ENCODE results near the gene CHD9. TPM values are rescaled to one million over a fixed set of nuclear protein-coding genes. Genes with fewer than 3 reads are reported as not detected.
A peak's percentile ranks its signal among the peaks of the same experiment; 100 is the strongest.

Gene CHD9
- total RNA-seq, 4 donors from 2014 or later = 46.9 to 174 (median 133) TPM

DNA sequence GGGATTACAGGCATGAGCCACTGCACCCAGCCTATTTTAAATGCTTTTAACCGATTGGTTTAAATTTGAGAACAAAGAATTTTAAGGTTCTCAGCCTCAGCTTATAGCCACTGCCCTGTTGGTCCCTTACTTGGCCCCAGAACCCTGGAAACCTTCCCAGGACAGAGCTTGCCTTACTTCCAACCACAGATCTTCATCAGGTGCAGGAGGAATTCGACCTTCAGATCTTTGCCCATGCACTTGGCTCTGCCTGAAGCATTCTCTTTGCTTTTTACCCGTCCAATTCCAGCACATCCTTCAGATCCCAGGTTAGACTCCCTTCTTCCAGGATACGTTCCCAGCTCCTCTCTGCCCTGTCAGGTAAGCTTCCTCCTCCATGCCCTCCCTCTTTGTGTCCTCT, 27.7 kb downstream of the CHD9 start:
- no peak overlapping the region for H3K4me3 ChIP-seq
- no peak for TF ChIP-seq POLR2A (IDR thresholded peaks at IDR 0.05)
- TF ChIP-seq, protein P1, sequence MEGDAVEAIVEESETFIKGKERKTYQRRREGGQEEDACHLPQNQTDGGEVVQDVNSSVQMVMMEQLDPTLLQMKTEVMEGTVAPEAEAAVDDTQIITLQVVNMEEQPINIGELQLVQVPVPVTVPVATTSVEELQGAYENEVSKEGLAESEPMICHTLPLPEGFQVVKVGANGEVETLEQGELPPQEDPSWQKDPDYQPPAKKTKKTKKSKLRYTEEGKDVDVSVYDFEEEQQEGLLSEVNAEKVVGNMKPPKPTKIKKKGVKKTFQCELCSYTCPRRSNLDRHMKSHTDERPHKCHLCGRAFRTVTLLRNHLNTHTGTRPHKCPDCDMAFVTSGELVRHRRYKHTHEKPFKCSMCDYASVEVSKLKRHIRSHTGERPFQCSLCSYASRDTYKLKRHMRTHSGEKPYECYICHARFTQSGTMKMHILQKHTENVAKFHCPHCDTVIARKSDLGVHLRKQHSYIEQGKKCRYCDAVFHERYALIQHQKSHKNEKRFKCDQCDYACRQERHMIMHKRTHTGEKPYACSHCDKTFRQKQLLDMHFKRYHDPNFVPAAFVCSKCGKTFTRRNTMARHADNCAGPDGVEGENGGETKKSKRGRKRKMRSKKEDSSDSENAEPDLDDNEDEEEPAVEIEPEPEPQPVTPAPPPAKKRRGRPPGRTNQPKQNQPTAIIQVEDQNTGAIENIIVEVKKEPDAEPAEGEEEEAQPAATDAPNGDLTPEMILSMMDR (IDR thresholded peaks at IDR 0.05) = no peak
- DNase-seq = no peak
- H3K36me3 ChIP-seq = no peaks in the 10 kb centered on the region
- H3K9me3 ChIP-seq = no peaks in the 10 kb centered on the region
- intact Hi-C loops (cut with DNase I; ENCODE audit: low total_unique reads) = no loop called here
- H3K27ac ChIP-seq = peak overlapping the region; percentile 21 to 26
- H3K27me3 ChIP-seq = no peaks in the 10 kb centered on the region
- peaks cover 4 to 17% of the 10 kb centered on the region in 2 donors for H3K4me1 ChIP-seq

- Histone ChIP-seq H3K27ac (no peak overlapping the region), H3K9me3 (no peaks in the 10 kb centered on the region), H3K4me1 (peaks cover 4 to 17% of the 10 kb centered on the region in 2 donors), H3K4me3 (no peak overlapping the region), H3K27me3 (no peaks in the 10 kb centered on the region), H3K36me3 (no peaks in the 10 kb centered on the region)
- DNase-seq = no peak
- TF ChIP-seq POLR2A (IDR thresholded peaks at IDR 0.05) = no peak
- TF ChIP-seq, protein P1 (IDR thresholded peaks at IDR 0.05) = no peak
- intact Hi-C loops (cut with DNase I; ENCODE audit: low total_unique reads) = no loop called here
These were observed 28.3 kb downstream of the CHD9 start for GRCh38 chr16:53083119-53083518.

DNA sequence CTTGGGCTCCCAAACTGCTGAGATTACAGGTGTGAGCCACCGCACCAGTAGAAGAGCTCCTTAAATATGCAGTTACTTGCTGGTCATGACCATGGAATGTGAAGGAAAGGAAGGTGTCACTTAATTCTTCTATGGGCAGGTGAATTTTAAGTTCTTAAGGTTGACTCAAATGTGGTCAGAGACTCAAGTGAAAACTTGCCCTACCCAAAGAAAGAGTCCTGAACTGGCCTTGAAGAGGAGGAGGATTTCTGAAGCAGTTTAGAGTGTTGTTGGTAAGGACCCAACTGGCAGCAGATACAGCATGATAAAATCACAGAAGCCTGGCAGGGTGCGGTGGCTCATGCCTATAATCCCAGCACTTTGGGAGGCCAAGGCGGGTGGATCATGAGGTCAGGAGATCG, 29.4 kb downstream of the CHD9 start:
- H3K27ac ChIP-seq = peak overlapping the region; percentile 71 to 78
- no peaks in the 10 kb centered on the region for H3K27me3 ChIP-seq
- H3K9me3 ChIP-seq = no peaks in the 10 kb centered on the region
- no peak for DNase-seq
- H3K36me3 ChIP-seq = no peaks in the 10 kb centered on the region
- no peak overlapping the region for H3K4me3 ChIP-seq
- TF ChIP-seq POLR2A (IDR thresholded peaks at IDR 0.05) = no peak
- TF ChIP-seq, protein P1 (IDR thresholded peaks at IDR 0.05) = no peak
- intact Hi-C loops (cut with DNase I; ENCODE audit: low total_unique reads) = no loop called here
- H3K4me1 ChIP-seq = peaks cover 4 to 17% of the 10 kb centered on the region in 2 donors

GRCh38 chr16:53084746-53085334, 30.0 kb downstream of the CHD9 start:
- intact Hi-C loops (cut with DNase I; ENCODE audit: low total_unique reads) = no loop called here
- Histone ChIP-seq H3K4me1 (peaks cover 4 to 17% of the 10 kb centered on the region in 2 donors), H3K4me3 (no peak overlapping the region), H3K27me3 (no peaks in the 10 kb centered on the region), H3K27ac (peak overlapping the region; percentile 71 to 78), H3K9me3 (no peaks in the 10 kb centered on the region), H3K36me3 (no peaks in the 10 kb centered on the region)
- TF ChIP-seq, protein P1 (IDR thresholded peaks at IDR 0.05) = no peak
- no peak for TF ChIP-seq POLR2A (IDR thresholded peaks at IDR 0.05)
- no peak for DNase-seq

DNA sequence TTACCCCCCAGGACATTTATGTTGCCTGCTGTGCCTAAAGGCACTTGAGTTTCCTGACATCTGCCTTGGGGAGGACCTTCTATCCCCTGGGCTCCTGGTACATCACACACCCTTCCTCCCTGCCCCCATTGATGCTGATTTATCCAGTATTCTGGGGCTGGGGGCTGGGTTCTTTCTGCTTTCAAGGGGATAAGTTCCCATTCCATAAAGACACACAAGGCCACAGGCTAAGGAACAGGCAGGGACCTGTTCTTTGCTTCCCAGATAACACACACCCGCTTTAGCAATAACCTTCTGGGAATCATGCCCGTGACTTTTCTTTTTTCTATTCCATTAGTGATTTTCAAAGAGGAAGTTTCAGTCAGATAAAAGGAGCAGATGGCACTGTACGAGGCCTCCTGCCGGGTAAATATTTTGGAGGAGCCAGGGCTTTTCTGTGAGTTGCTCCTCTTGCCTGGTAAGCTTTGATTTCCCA, 30.6 kb downstream of the CHD9 start:
- DNase-seq = peak in 1 of 2 donors; percentile 42
- peaks cover 0 to 11% of the 10 kb centered on the region in 2 donors for H3K4me1 ChIP-seq
- no peaks in the 10 kb centered on the region for H3K36me3 ChIP-seq
- H3K4me3 ChIP-seq = no peak overlapping the region
- intact Hi-C loops (cut with DNase I; ENCODE audit: low total_unique reads) = no loop called here
- peak overlapping the region; percentile 71 to 78 for H3K27ac ChIP-seq
- no peaks in the 10 kb centered on the region for H3K9me3 ChIP-seq
- H3K27me3 ChIP-seq = no peaks in the 10 kb centered on the region
- TF ChIP-seq, protein P1 (IDR thresholded peaks at IDR 0.05) = no peak
- TF ChIP-seq POLR2A (IDR thresholded peaks at IDR 0.05) = no peak
